HFFc6 (cell line): ENCODE data around the gene GPR176. TPM values are rescaled to one million over a fixed set of nuclear protein-coding genes. Genes with fewer than 3 reads are reported as not detected.

Experiments used
- DNase-seq: peaks from one replicate; pipeline ENCODE4 v3.0.0-alpha.2; 2018
- H3K27ac Mint-ChIP-seq: 2 replicates; pipeline ENCODE4 v1.8.0; 2020; ENCODE audit warnings: mild to moderate bottlenecking, mixed read lengths
- H3K27me3 Mint-ChIP-seq: 2 replicates; pipeline ENCODE4 v1.8.0; 2021; ENCODE audit warnings: mild to moderate bottlenecking, moderate library complexity, mixed read lengths; ENCODE audit not compliant: insufficient read depth
- H3K36me3 Mint-ChIP-seq: 2 replicates; pipeline ENCODE4 v1.8.0; 2021; ENCODE audit warnings: low read depth, mixed read lengths
- H3K4me1 Mint-ChIP-seq: 2 replicates; pipeline ENCODE4 v1.8.0; 2020; ENCODE audit warnings: low read depth, mixed read lengths
- H3K4me3 Mint-ChIP-seq: 2 replicates; pipeline ENCODE4 v1.8.0; 2020; ENCODE audit warnings: mild to moderate bottlenecking, moderate library complexity, mixed read lengths
- H3K9me3 Mint-ChIP-seq: 2 replicates; pipeline ENCODE4 v1.8.0; 2020; ENCODE audit warnings: mild to moderate bottlenecking, mixed read lengths
- CTCF ChIP-seq: fragments of 200-600 bp; sonication (generic); IDR thresholded peaks from 2 replicates; pipeline ENCODE4 v1.5.0; 2021; ENCODE audit warnings: antibody characterized with exemption, mild to moderate bottlenecking
- total RNA-seq, 6 experiments: library from RNA; stranded (reverse); fragmentation: NEBNext Ultra II Directional; extraction: Animal tissue kit (Norgen Biotek cat#: 25700); gene quantifications; 2 replicates in 1 of 6; 3 replicates in 5 of 6; pipeline ENCODE4 v1.2.3, GENCODE V29; 2021

The GPR176 gene
- total RNA-seq, 6 experiments from 2014 or later, result 151 to 193 (median 169) TPM

DNA sequence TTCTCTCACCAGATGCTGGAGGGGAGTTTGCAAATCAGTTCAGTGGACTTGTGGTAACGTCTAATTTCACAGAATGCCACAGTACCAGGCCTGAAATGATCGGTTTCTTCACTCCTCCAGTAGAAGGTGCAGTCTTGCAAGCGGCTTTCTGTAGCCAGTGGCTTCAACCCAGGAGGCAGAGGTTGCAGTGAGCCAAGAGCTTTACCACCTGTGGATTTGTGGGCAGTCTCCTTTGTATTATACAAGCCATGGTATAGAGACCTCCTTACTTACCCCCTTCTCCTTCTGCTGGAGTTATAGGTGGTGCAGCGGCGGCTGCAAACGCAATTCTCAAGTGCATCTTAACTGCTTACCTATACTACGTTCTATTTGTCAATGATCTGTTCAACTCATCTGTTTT, 31.5 kb upstream of the GPR176 start:
- no peak for TF ChIP-seq CTCF
- Mint-ChIP-seq H3K36me3 (peaks cover 49% of the 10 kb centered on the region), H3K9me3 (no peaks in the 10 kb centered on the region), H3K4me3 (no peak overlapping the region), H3K4me1 (peaks cover 13% of the 10 kb centered on the region), H3K27ac (no peak overlapping the region), H3K27me3 (no peaks in the 10 kb centered on the region)
- no peak for DNase-seq

DNA sequence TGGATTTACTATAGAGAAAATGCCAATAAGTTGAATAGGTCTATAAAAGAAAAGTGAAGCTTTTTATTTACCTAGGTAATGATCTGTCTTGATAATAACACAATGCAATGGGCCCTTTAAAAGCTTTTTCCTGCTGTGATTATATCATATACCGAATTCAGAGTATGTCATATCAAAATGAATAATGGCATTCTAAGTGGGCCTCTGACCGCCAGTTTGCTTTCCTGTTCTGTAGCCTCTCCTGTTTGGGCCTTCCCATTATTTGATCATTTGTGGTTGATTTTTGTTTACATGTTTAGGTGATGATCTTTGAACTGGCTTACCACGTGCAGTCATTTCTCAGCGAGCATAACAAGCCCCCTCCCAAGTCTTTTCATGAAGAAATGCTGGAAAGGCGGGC, 28.8 kb upstream of the GPR176 start:
- DNase-seq, result no peak
- Mint-ChIP-seq H3K36me3 (peaks cover 64% of the 10 kb centered on the region), H3K9me3 (0 out of 2 replicates have a peak, but pooled peaks cover 10% of the 10 kb centered on the region), H3K27me3 (no peaks in the 10 kb centered on the region), H3K4me1 (peaks cover 40% of the 10 kb centered on the region), H3K27ac (no peak overlapping the region), H3K4me3 (no peak overlapping the region)
- TF ChIP-seq CTCF, result no peak

DNA sequence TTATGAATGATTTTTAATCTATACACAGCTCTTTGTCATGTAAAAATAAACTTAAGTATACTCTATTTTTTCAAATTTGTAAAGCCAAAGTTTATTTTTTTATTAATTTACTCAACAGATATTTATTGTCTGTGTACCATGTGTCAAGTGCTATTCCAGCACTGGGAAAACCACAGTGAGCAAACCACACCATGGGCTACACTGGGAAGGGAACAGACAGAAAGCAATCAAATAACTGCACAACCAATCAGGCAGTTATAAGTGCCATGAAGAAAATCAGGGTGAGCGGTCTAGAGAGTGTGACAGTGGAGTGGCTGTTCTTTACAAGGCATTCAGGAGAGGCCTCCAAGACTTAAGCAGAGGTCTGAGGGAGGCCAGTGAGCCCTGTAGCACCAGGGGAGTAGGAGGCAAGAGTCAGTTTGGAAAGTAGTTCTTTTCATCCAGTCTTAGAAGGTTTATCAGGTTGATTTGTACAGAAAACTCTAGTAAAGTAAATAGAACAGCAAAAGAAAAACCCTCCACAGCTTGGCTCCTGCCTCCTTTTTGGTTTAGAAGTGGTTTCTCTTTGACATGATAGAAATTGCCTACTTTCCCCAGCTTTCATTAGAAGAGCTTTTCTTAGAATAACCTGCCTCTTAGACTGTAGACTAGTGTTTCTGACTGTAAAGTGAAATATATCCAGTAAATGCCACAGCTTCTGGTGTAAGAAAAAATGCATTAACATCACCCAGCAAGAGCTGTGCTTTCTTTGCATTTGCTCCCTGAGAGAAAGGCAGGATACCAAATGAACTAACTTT, 27.5 kb upstream of the GPR176 start:
- H3K27ac Mint-ChIP-seq, result no peak overlapping the region
- H3K9me3 Mint-ChIP-seq, result peaks cover 13% of the 10 kb centered on the region; the same call in 1 of the 2 replicates
- H3K36me3 Mint-ChIP-seq, result peaks cover 68% of the 10 kb centered on the region
- TF ChIP-seq CTCF, result no peak
- H3K4me1 Mint-ChIP-seq, result peaks cover 46% of the 10 kb centered on the region
- no peak overlapping the region for H3K4me3 Mint-ChIP-seq
- no peak for DNase-seq
- no peaks in the 10 kb centered on the region for H3K27me3 Mint-ChIP-seq

DNA sequence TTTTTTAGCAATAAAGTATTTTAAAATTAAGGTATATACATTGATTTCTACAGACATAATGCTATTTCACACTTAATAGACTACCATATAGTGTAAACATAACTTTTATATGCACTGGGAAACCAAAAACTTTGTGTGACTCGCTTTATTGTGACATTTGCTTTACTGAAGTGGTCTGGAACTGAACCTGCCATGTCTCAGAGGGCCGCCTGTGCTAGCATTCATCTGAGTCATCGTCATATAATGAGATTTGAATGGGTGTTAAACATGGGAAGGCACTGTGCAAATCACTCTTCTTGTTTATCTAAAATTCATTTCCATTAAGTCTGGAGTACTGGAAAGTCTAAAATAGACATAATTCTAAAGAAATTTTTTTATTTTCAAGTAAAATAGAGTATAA, 26.8 kb upstream of the GPR176 start:
- TF ChIP-seq CTCF, result no peak
- no peak overlapping the region for H3K27ac Mint-ChIP-seq
- peaks cover 70% of the 10 kb centered on the region for H3K36me3 Mint-ChIP-seq
- peak; percentile 53 for DNase-seq
- H3K4me3 Mint-ChIP-seq, result no peak overlapping the region
- no peaks in the 10 kb centered on the region for H3K27me3 Mint-ChIP-seq
- H3K4me1 Mint-ChIP-seq, result peaks cover 54% of the 10 kb centered on the region
- peaks cover 13% of the 10 kb centered on the region; the same call in 1 of the 2 replicates for H3K9me3 Mint-ChIP-seq

- Mint-ChIP-seq H3K36me3 (peaks cover 71% of the 10 kb centered on the region), H3K27ac (peak overlapping the region; percentile 74), H3K9me3 (peaks cover 13% of the 10 kb centered on the region; the same call in 1 of the 2 replicates), H3K4me3 (peak overlapping the region; percentile 50; the same call in 1 of the 2 replicates), H3K27me3 (no peaks in the 10 kb centered on the region), H3K4me1 (peaks cover 72% of the 10 kb centered on the region)
- TF ChIP-seq CTCF, result no peak
- peak; percentile 73 for DNase-seq
Measured at GRCh38 chr15:39944726-39945125, 24.7 kb upstream of the GPR176 start.
